Nephron (organoid): ENCODE data around the gene BZW1.

Experiments used
- H3K27ac Mint-ChIP-seq, 3 experiments: 2 replicates each; pipeline ENCODE4 v1.8.0; 2020; ENCODE audit warnings: mixed read lengths in 3 of 3, mild to moderate bottlenecking in 2 of 3, moderate library complexity in 1 of 3
- H3K27me3 Mint-ChIP-seq: 2 replicates; pipeline ENCODE4 v1.8.0; 2021; ENCODE audit warnings: low read depth, mild to moderate bottlenecking, moderate library complexity, mixed read lengths
- H3K36me3 Mint-ChIP-seq: 2 replicates; pipeline ENCODE4 v1.8.0; 2020; ENCODE audit warnings: low read depth, mixed read lengths
- H3K4me1 Mint-ChIP-seq: 2 replicates; pipeline ENCODE4 v1.8.0; 2020; ENCODE audit warnings: mixed read lengths
- H3K4me3 Mint-ChIP-seq, 3 experiments: 2 replicates each; pipeline ENCODE4 v1.8.0; 2020; ENCODE audit warnings: mild to moderate bottlenecking in 3 of 3, mixed read lengths in 3 of 3, moderate library complexity in 2 of 3
- H3K9me3 Mint-ChIP-seq: 2 replicates; pipeline ENCODE4 v1.8.0; 2020; ENCODE audit warnings: mixed read lengths
- CTCF ChIP-seq, 3 experiments: fragments of 200-600 bp; sonication (generic); IDR thresholded peaks; one replicate each; pipeline ENCODE4 v1.5.0; 2021; ENCODE audit warnings: antibody characterized with exemption in 3 of 3; ENCODE audit not compliant: unreplicated experiment in 3 of 3

Gene BZW1

GRCh38 chr2:200778038-200778437, 33.7 kb upstream of the BZW1 start:
- no peaks in the 10 kb centered on the region for H3K36me3 Mint-ChIP-seq
- no peaks in the 10 kb centered on the region for H3K9me3 Mint-ChIP-seq
- no peak overlapping the region for H3K27ac Mint-ChIP-seq
- no peak overlapping the region for H3K4me3 Mint-ChIP-seq
- peaks cover 5% of the 10 kb centered on the region for H3K27me3 Mint-ChIP-seq
- TF ChIP-seq CTCF (IDR thresholded peaks at IDR 0.05; ENCODE audit: unreplicated experiment in 3 of 3): no peak
- H3K4me1 Mint-ChIP-seq: no peaks in the 10 kb centered on the region

- no peak for TF ChIP-seq CTCF (IDR thresholded peaks at IDR 0.05; ENCODE audit: unreplicated experiment in 3 of 3)
- Mint-ChIP-seq H3K27me3 (peaks cover 5% of the 10 kb centered on the region), H3K9me3 (no peaks in the 10 kb centered on the region), H3K4me3 (no peak overlapping the region), H3K4me1 (no peaks in the 10 kb centered on the region), H3K36me3 (no peaks in the 10 kb centered on the region), H3K27ac (no peak overlapping the region)
These were observed 32.5 kb upstream of the BZW1 start for GRCh38 chr2:200779214-200779613.

- H3K9me3 Mint-ChIP-seq: no peaks in the 10 kb centered on the region
- peaks cover 5% of the 10 kb centered on the region for H3K4me1 Mint-ChIP-seq
- H3K36me3 Mint-ChIP-seq: no peaks in the 10 kb centered on the region
- no peak overlapping the region for H3K27ac Mint-ChIP-seq
- no peak overlapping the region for H3K4me3 Mint-ChIP-seq
- TF ChIP-seq CTCF (IDR thresholded peaks at IDR 0.05; ENCODE audit: unreplicated experiment in 3 of 3): no peak
- peaks cover 5% of the 10 kb centered on the region for H3K27me3 Mint-ChIP-seq
These were observed 30.1 kb upstream of the BZW1 start for GRCh38 chr2:200781616-200782015.

- H3K4me1 Mint-ChIP-seq: peaks cover 6% of the 10 kb centered on the region
- no peaks in the 10 kb centered on the region for H3K9me3 Mint-ChIP-seq
- no peak for TF ChIP-seq CTCF (IDR thresholded peaks at IDR 0.05; ENCODE audit: unreplicated experiment in 3 of 3)
- H3K27me3 Mint-ChIP-seq: peaks cover 5% of the 10 kb centered on the region
- H3K27ac Mint-ChIP-seq: no peak overlapping the region
- H3K36me3 Mint-ChIP-seq: no peaks in the 10 kb centered on the region
- no peak overlapping the region for H3K4me3 Mint-ChIP-seq
These were observed 29.5 kb upstream of the BZW1 start for GRCh38 chr2:200782251-200782650.

GRCh38 chr2:200784215-200784614, 27.5 kb upstream of the BZW1 start:
- peaks cover 15% of the 10 kb centered on the region for H3K4me1 Mint-ChIP-seq
- no peak overlapping the region for H3K27ac Mint-ChIP-seq
- no peak for TF ChIP-seq CTCF (IDR thresholded peaks at IDR 0.05; ENCODE audit: unreplicated experiment in 3 of 3)
- H3K4me3 Mint-ChIP-seq: no peak overlapping the region
- no peaks in the 10 kb centered on the region for H3K36me3 Mint-ChIP-seq
- H3K9me3 Mint-ChIP-seq: no peaks in the 10 kb centered on the region
- peaks cover 4% of the 10 kb centered on the region for H3K27me3 Mint-ChIP-seq

GRCh38 chr2:200786423-200786822, 25.3 kb upstream of the BZW1 start:
- TF ChIP-seq CTCF (IDR thresholded peaks at IDR 0.05; ENCODE audit: unreplicated experiment in 3 of 3): no peak
- peaks cover 15% of the 10 kb centered on the region for H3K4me1 Mint-ChIP-seq
- H3K27me3 Mint-ChIP-seq: peaks cover 3% of the 10 kb centered on the region
- peak overlapping the region; percentile 58 to 76 (median 63) for H3K27ac Mint-ChIP-seq
- no peaks in the 10 kb centered on the region for H3K9me3 Mint-ChIP-seq
- no peak overlapping the region for H3K4me3 Mint-ChIP-seq
- no peaks in the 10 kb centered on the region for H3K36me3 Mint-ChIP-seq
